ENCODE measurements around the gene SIT1. TPM values are rescaled to one million over a fixed set of nuclear protein-coding genes. Genes with fewer than 3 reads are reported as not detected.

SIT1 gene
- polyA plus RNA-seq, 3 donors = 0.27 to 0.36 TPM; not detected in 1

DNA sequence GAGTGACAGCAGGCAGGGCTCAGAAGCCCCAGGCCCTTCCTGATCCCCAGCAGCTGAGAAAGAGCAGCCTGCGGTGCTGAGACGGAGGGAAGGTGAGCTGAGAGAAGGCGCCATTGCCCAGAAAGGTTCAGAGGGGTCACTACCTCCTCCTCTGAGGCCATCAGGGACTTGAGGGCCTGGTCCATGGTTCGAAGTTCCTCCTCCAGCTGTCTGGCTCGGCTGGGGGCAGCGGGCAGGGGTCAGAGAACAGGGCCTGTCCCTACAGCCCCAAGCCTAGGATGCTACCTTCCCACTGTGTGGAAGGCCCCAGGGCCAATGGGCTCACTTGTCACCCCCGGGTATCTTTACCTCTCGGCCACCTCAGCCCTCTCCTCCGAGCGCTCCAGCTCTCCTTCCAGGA lies 34.2 kb upstream of the SIT1 start:
- Mint-ChIP-seq H3K4me3 (no peak overlapping the region), H3K4me1 (peaks cover 3% of the 10 kb centered on the region), H3K27ac (peak overlapping the region in 1 of 7 donors; percentile 10), H3K9me3 (peaks cover 0 to 3% (median 0%) of the 10 kb centered on the region in 7 donors), H3K36me3 (no peaks in the 10 kb centered on the region), H3K27me3 (ENCODE audit: low read depth in 3 of 3) (peaks cover 6 to 14% (median 6%) of the 10 kb centered on the region in 3 donors)
- Histone ChIP-seq H3K4me3 (replicated peaks in 1 of 3; ENCODE audit: low read depth in 2 of 3, low read length in 3 of 3) (no peak overlapping the region), H3K9ac (ENCODE audit: insufficient read depth, low read length, poor library complexity, severe bottlenecking) (no peak overlapping the region), H3K4me2 (replicated peaks; ENCODE audit: extremely low read depth, low read length, poor library complexity, severe bottlenecking) (no peak overlapping the region), H3K27me3 (ENCODE audit: control insufficient read depth in 2 of 2, insufficient read depth in 2 of 2, low read length in 2 of 2) (peaks cover 0 to 11% of the 10 kb centered on the region in 2 donors), H3K79me2 (ENCODE audit: insufficient read depth, low read length) (no peaks in the 10 kb centered on the region), H3K9me3 (replicated peaks in 1 of 2; ENCODE audit: control insufficient read depth in 1 of 2, insufficient read depth in 1 of 2, low read length in 2 of 2) (no peaks in the 10 kb centered on the region), H3K36me3 (replicated peaks in 1 of 2; ENCODE audit: control insufficient read depth in 1 of 2, insufficient read depth in 2 of 2, low read length in 2 of 2) (no peaks in the 10 kb centered on the region), H4K20me1 (ENCODE audit: insufficient read depth, low read length) (no peaks in the 10 kb centered on the region), H3K27ac (ENCODE audit: low read depth in 1 of 2, low read length in 2 of 2) (no peak overlapping the region), H2AFZ (ENCODE audit: insufficient read depth, low read depth, low read length, poor library complexity, severe bottlenecking) (no peak overlapping the region), H3K4me1 (ENCODE audit: control insufficient read depth in 1 of 2, insufficient read depth in 2 of 2, low read length in 2 of 2) (peaks cover 5 to 6% of the 10 kb centered on the region in 2 donors)
- no peak for TF ChIP-seq CTCF (IDR thresholded peaks at IDR 0.05)
- DNase-seq = no peak
- intact Hi-C loops (cut with micrococcal nuclease) = no loop called here
- 98% methylated on average over 9 of the region's 10 CpGs for WGBS (ENCODE audit: insufficient coverage)

GRCh38 chr9:35683323-35683722 lies 32.6 kb upstream of the SIT1 start:
- Histone ChIP-seq H3K4me3 (replicated peaks in 1 of 3; ENCODE audit: low read depth in 2 of 3, low read length in 3 of 3) (no peak overlapping the region), H3K4me2 (replicated peaks; ENCODE audit: extremely low read depth, low read length, poor library complexity, severe bottlenecking) (no peak overlapping the region), H3K79me2 (ENCODE audit: insufficient read depth, low read length) (no peaks in the 10 kb centered on the region), H3K9me3 (replicated peaks in 1 of 2; ENCODE audit: control insufficient read depth in 1 of 2, insufficient read depth in 1 of 2, low read length in 2 of 2) (no peaks in the 10 kb centered on the region), H3K27me3 (ENCODE audit: control insufficient read depth in 2 of 2, insufficient read depth in 2 of 2, low read length in 2 of 2) (no peaks in the 10 kb centered on the region), H3K36me3 (replicated peaks in 1 of 2; ENCODE audit: control insufficient read depth in 1 of 2, insufficient read depth in 2 of 2, low read length in 2 of 2) (no peaks in the 10 kb centered on the region), H3K4me1 (ENCODE audit: control insufficient read depth in 1 of 2, insufficient read depth in 2 of 2, low read length in 2 of 2) (no peaks in the 10 kb centered on the region), H2AFZ (ENCODE audit: insufficient read depth, low read depth, low read length, poor library complexity, severe bottlenecking) (no peak overlapping the region), H3K9ac (ENCODE audit: insufficient read depth, low read length, poor library complexity, severe bottlenecking) (no peak overlapping the region), H3K27ac (ENCODE audit: low read depth in 1 of 2, low read length in 2 of 2) (no peak overlapping the region), H4K20me1 (ENCODE audit: insufficient read depth, low read length) (no peaks in the 10 kb centered on the region)
- Mint-ChIP-seq H3K4me3 (no peak overlapping the region), H3K4me1 (no peaks in the 10 kb centered on the region), H3K27ac (no peak overlapping the region), H3K36me3 (no peaks in the 10 kb centered on the region), H3K27me3 (ENCODE audit: low read depth in 3 of 3) (peaks cover 3 to 4% (median 4%) of the 10 kb centered on the region in 3 donors), H3K9me3 (no peaks in the 10 kb centered on the region)
- no CpG with 5 or more reads among the region's 2 CpGs for WGBS (ENCODE audit: insufficient coverage)
- intact Hi-C loops (cut with micrococcal nuclease) = no loop called here
- no peak for TF ChIP-seq CTCF (IDR thresholded peaks at IDR 0.05)
- DNase-seq = no peak
